ENCODE measurements around the gene CHCHD1. TPM values are rescaled to one million over a fixed set of nuclear protein-coding genes. Genes with fewer than 3 reads are reported as not detected.
A peak's percentile ranks its signal among the peaks of the same experiment; 100 is the strongest.

CHCHD1 gene
- total RNA-seq, 1 experiment from 2014 or later = 36.6 TPM

- no peaks in the 10 kb centered on the region for H3K9me3 ChIP-seq (ENCODE audit: control insufficient read depth in 1 of 2, insufficient read depth in 1 of 2, low read depth in 1 of 2, low read length in 2 of 2)
- intact Hi-C loops (cut with micrococcal nuclease) = no loop called here
- H3K27me3 ChIP-seq (ENCODE audit: insufficient read depth, low read length) = no peaks in the 10 kb centered on the region
- H3K27ac ChIP-seq (ENCODE audit: low read depth, low read length) = no peak overlapping the region
- ATAC-seq = no peak
- DNase-seq (ENCODE audit: low read depth, low spot score) = no peak
- TF ChIP-seq CEBPB (IDR thresholded peaks at IDR 0.05; ENCODE audit: low read depth) (no peak), YY1 (IDR thresholded peaks at IDR 0.05; ENCODE audit: extremely low read depth, insufficient replicate concordance, low read depth, low read length) (no peak), ZBTB33 (IDR thresholded peaks at IDR 0.05; ENCODE audit: extremely low read depth, insufficient replicate concordance, low read length) (no peak), SRF (IDR thresholded peaks at IDR 0.05; ENCODE audit: low read depth) (no peak)
- ChIA-PET RAD21 (ENCODE audit: low non-redundant PET in 1 of 2, low total read pairs in 2 of 2, uncharacterized antibody in 2 of 2, unreplicated experiment in 2 of 2) (no interaction called here), CTCF (no interaction called here), POLR2A (interaction anchor here (0.6 kb wide), 1 partner anchor 24 kb away, joined by 3 read pairs; no protein-coding TSS in a partner anchor)
- H2AFZ ChIP-seq (ENCODE audit: low read depth, low read length, poor library complexity, severe bottlenecking) = no peak overlapping the region
- no TSS peak for BruUV-seq (replicated peaks)
- no peak overlapping the region for H3K4me3 ChIP-seq (replicated peaks in 1 of 2; ENCODE audit: low read depth in 1 of 2, low read length in 2 of 2)
- no peaks in the 10 kb centered on the region for H3K9me2 ChIP-seq (ENCODE audit: insufficient read depth)
- no peaks in the 10 kb centered on the region for H4K20me1 ChIP-seq (ENCODE audit: insufficient read depth)
- H3K4me2 ChIP-seq (ENCODE audit: low read length) = no peak overlapping the region
- H3K79me2 ChIP-seq (ENCODE audit: insufficient read depth, low read length) = peaks cover 78% of the 10 kb centered on the region
- no peak overlapping the region for H3K9ac ChIP-seq (ENCODE audit: low read length)
- H3K4me1 ChIP-seq (ENCODE audit: control insufficient read depth in 1 of 2, insufficient read depth in 2 of 2, low read length in 2 of 2) = peaks cover 11 to 32% of the 10 kb centered on the region in 2 experiments
- peaks cover 14 to 18% of the 10 kb centered on the region in 2 experiments for H3K36me3 ChIP-seq (ENCODE audit: control insufficient read depth in 1 of 2, insufficient read depth in 2 of 2, low read length in 2 of 2)
Measured at GRCh38 chr10:73779018-73779417, 2.8 kb upstream of the CHCHD1 start.

- no peaks in the 10 kb centered on the region for H3K27me3 ChIP-seq (ENCODE audit: insufficient read depth, low read length)
- H3K27ac ChIP-seq (ENCODE audit: low read depth, low read length) = no peak overlapping the region
- H3K4me3 ChIP-seq (replicated peaks in 1 of 2; ENCODE audit: low read depth in 1 of 2, low read length in 2 of 2) = no peak overlapping the region
- intact Hi-C loops (cut with micrococcal nuclease) = no loop called here
- H2AFZ ChIP-seq (ENCODE audit: low read depth, low read length, poor library complexity, severe bottlenecking) = no peak overlapping the region
- peaks cover 11 to 28% of the 10 kb centered on the region in 2 experiments for H3K4me1 ChIP-seq (ENCODE audit: control insufficient read depth in 1 of 2, insufficient read depth in 2 of 2, low read length in 2 of 2)
- no peaks in the 10 kb centered on the region for H3K9me2 ChIP-seq (ENCODE audit: insufficient read depth)
- H3K79me2 ChIP-seq (ENCODE audit: insufficient read depth, low read length) = peaks cover 78% of the 10 kb centered on the region
- no peak overlapping the region for H3K9ac ChIP-seq (ENCODE audit: low read length)
- no peaks in the 10 kb centered on the region for H4K20me1 ChIP-seq (ENCODE audit: insufficient read depth)
- DNase-seq (ENCODE audit: low read depth, low spot score) (no peak), ATAC-seq (no peak)
- no peak for TF ChIP-seq YY1 (IDR thresholded peaks at IDR 0.05; ENCODE audit: extremely low read depth, insufficient replicate concordance, low read depth, low read length)
- TF ChIP-seq MAX (IDR thresholded peaks at IDR 0.05) = 0 out of 2 replicates have a peak, but pooled peaks have one; percentile 12
- peaks cover 14 to 18% of the 10 kb centered on the region in 2 experiments for H3K36me3 ChIP-seq (ENCODE audit: control insufficient read depth in 1 of 2, insufficient read depth in 2 of 2, low read length in 2 of 2)
- H3K9me3 ChIP-seq (ENCODE audit: control insufficient read depth in 1 of 2, insufficient read depth in 1 of 2, low read depth in 1 of 2, low read length in 2 of 2) = no peaks in the 10 kb centered on the region
- no TSS peak for BruUV-seq (replicated peaks)
- CTCF ChIA-PET = no interaction called here
- peak overlapping the region; percentile 76; the same call in 1 of the 2 replicates for H3K4me2 ChIP-seq (ENCODE audit: low read length)
- RAD21 ChIA-PET (ENCODE audit: low non-redundant PET in 1 of 2, low total read pairs in 2 of 2, uncharacterized antibody in 2 of 2, unreplicated experiment in 2 of 2) = no interaction called here
- POLR2A ChIA-PET = interaction anchor here (2.5 kb wide), 1 partner anchor 7 kb away, joined by 27 read pairs; a partner anchor contains a TSS
Measured at GRCh38 chr10:73779539-73780197, 2.2 kb upstream of the CHCHD1 start.
